Peyer's patch (tissue), 4 donors: ENCODE data around the gene PVALB. TPM values are rescaled to one million over a fixed set of nuclear protein-coding genes. Genes with fewer than 3 reads are reported as not detected.

Experiments used
- DNase-seq, 3 donors: peaks; one replicate each; pipeline ENCODE4 v3.0.0-alpha.2; 2017 to 2019
- H3K27ac ChIP-seq, 4 donors: fragments of 200-600 bp; sonication (generic); one replicate each; pipeline ENCODE4 v1.5.1; 2016 to 2019
- H3K27me3 ChIP-seq, 2 donors: fragments of 200-600 bp; sonication (generic); one replicate each; pipeline ENCODE4 v1.5.1; 2019
- H3K36me3 ChIP-seq, 3 donors: fragments of 200-600 bp; sonication (generic); one replicate each; pipeline ENCODE4 v1.5.1; 2016 to 2019
- H3K4me1 ChIP-seq, 4 donors: fragments of 200-600 bp; sonication (generic); one replicate each; pipeline ENCODE4 v1.5.1; 2016 to 2019
- H3K4me3 ChIP-seq, 4 donors: fragments of 200-600 bp; sonication (generic); 1 replicate in 3 of 4; 2 replicates in 1 of 4; pipeline ENCODE4 v1.5.1; 2016 to 2019; ENCODE audit warnings: mild to moderate bottlenecking in 1 of 4
- H3K9me3 ChIP-seq, 4 donors: fragments of 200-600 bp; sonication (generic); one replicate each; pipeline ENCODE4 v1.5.1; 2016 to 2019; ENCODE audit warnings: mild to moderate bottlenecking in 1 of 4
- POLR2A ChIP-seq, 2 donors: fragments of 450-650 bp; IDR thresholded peaks; one replicate each; pipeline ENCODE4 v1.5.1; 2017; ENCODE audit warnings: antibody characterized with exemption in 2 of 2, mild to moderate bottlenecking in 2 of 2, moderate library complexity in 2 of 2
- total RNA-seq, 4 donors: library from RNA; depleted of rRNA; stranded (reverse); fragments of >200 nt; gene quantifications; one replicate each; pipeline ENCODE4 v1.1.0, GENCODE V29; 2016
- TF ChIP-seq, protein P1 (sequence below), 6 experiments: fragments of 450-650 bp in 4 of 6; fragments of 200-600 bp in 2 of 6; sonication (generic) in 1 of 6; IDR thresholded peaks; one replicate each; pipeline ENCODE4 v1.5.1; 2017 to 2019; ENCODE audit warnings: antibody characterized with exemption in 6 of 6, mild to moderate bottlenecking in 3 of 6, moderate library complexity in 1 of 6

The PVALB gene
- total RNA-seq, 4 donors from 2014 or later = not detected

- Histone ChIP-seq H3K27me3 (no peaks in the 10 kb centered on the region), H3K36me3 (no peaks in the 10 kb centered on the region)
- DNase-seq = peak in 1 of 3 donors; percentile 38
Measured at GRCh38 chr22:36797911-36798673, 18.7 kb downstream of the PVALB start.

DNA sequence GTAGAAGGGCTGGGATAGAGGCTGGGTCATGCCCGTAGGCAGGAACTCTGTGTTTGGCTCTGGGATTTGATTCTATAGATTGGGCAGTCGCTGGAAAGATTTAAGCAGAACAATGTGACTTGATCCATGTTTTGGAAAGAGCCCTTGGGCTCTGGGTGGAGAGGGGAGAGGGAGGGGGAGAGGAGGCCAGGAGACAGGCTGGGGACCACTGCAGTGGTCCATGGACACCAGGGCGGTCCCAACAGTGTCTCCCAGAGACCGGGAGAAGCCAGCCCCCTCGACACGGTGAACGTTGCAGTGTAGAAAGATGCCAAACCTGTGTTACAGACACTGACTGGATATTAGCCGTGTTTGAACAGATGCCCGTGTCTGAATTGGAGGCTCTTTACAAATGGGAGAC is 19.5 kb downstream of the PVALB start:
- no peaks in the 10 kb centered on the region for H3K9me3 ChIP-seq
- no peaks in the 10 kb centered on the region for H3K27me3 ChIP-seq
- TF ChIP-seq, protein P1, sequence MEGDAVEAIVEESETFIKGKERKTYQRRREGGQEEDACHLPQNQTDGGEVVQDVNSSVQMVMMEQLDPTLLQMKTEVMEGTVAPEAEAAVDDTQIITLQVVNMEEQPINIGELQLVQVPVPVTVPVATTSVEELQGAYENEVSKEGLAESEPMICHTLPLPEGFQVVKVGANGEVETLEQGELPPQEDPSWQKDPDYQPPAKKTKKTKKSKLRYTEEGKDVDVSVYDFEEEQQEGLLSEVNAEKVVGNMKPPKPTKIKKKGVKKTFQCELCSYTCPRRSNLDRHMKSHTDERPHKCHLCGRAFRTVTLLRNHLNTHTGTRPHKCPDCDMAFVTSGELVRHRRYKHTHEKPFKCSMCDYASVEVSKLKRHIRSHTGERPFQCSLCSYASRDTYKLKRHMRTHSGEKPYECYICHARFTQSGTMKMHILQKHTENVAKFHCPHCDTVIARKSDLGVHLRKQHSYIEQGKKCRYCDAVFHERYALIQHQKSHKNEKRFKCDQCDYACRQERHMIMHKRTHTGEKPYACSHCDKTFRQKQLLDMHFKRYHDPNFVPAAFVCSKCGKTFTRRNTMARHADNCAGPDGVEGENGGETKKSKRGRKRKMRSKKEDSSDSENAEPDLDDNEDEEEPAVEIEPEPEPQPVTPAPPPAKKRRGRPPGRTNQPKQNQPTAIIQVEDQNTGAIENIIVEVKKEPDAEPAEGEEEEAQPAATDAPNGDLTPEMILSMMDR (IDR thresholded peaks at IDR 0.05) = no peak
- TF ChIP-seq POLR2A (IDR thresholded peaks at IDR 0.05) = no peak
- no peaks in the 10 kb centered on the region for H3K4me1 ChIP-seq
- no peak for DNase-seq
- H3K36me3 ChIP-seq = no peaks in the 10 kb centered on the region
- no peak overlapping the region for H3K27ac ChIP-seq
- H3K4me3 ChIP-seq = no peak overlapping the region

More at GRCh38 chr22:36797911-36798673, 18.7 kb downstream of the PVALB start:
- no peaks in the 10 kb centered on the region for H3K9me3 ChIP-seq
- TF ChIP-seq, protein P1 (IDR thresholded peaks at IDR 0.05) = no peak
- no peak for TF ChIP-seq POLR2A (IDR thresholded peaks at IDR 0.05)
- no peak overlapping the region for H3K4me3 ChIP-seq
- no peak overlapping the region for H3K27ac ChIP-seq
- no peaks in the 10 kb centered on the region for H3K4me1 ChIP-seq

- H3K4me1 ChIP-seq = no peaks in the 10 kb centered on the region
- no peaks in the 10 kb centered on the region for H3K36me3 ChIP-seq
- H3K27me3 ChIP-seq = no peaks in the 10 kb centered on the region
- no peak overlapping the region for H3K4me3 ChIP-seq
- H3K27ac ChIP-seq = no peak overlapping the region
- TF ChIP-seq, protein P1 (IDR thresholded peaks at IDR 0.05) = no peak
- DNase-seq = no peak
- H3K9me3 ChIP-seq = no peaks in the 10 kb centered on the region
Measured at GRCh38 chr22:36796552-36797175, 20.2 kb downstream of the PVALB start.

DNA sequence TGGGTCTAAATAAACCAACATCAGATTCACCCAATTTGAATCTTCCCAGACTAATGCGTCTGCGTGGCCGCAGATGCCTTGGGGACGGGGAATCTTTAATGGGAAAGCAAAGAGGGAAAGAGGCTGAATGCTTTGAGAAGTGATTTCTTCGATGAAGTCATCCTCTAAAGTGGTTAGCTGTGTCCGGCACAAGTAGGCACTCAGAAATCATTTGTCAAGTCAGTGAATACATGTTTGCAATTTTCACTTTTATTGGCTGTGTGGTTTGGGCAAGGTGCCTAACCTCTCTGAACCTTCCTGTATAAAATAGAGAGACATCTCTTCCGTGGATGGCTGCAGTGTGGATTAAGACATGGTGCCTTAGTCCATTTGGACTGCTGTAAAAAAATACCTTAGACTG is 21.2 kb downstream of the PVALB start:
- H3K4me3 ChIP-seq = no peak overlapping the region

GRCh38 chr22:36790648-36791047 is 26.2 kb downstream of the PVALB start:
- no peak overlapping the region for H3K27ac ChIP-seq
- H3K36me3 ChIP-seq = no peaks in the 10 kb centered on the region
- no peaks in the 10 kb centered on the region for H3K9me3 ChIP-seq
- no peaks in the 10 kb centered on the region for H3K27me3 ChIP-seq
- no peaks in the 10 kb centered on the region for H3K4me1 ChIP-seq
- DNase-seq = no peak
- TF ChIP-seq POLR2A (IDR thresholded peaks at IDR 0.05) = no peak
- TF ChIP-seq, protein P1 (IDR thresholded peaks at IDR 0.05) = no peak
- H3K4me3 ChIP-seq = no peak overlapping the region

More for the DNA sequence above, 21.2 kb downstream of the PVALB start:
- Histone ChIP-seq H3K4me1 (no peaks in the 10 kb centered on the region), H3K9me3 (no peaks in the 10 kb centered on the region), H3K27ac (no peak overlapping the region), H3K36me3 (no peaks in the 10 kb centered on the region), H3K27me3 (no peaks in the 10 kb centered on the region)
- TF ChIP-seq POLR2A (IDR thresholded peaks at IDR 0.05) = no peak
- TF ChIP-seq, protein P1 (IDR thresholded peaks at IDR 0.05) = no peak
- DNase-seq = no peak
